ENCODE results near the gene PPP1R7. TPM values are rescaled to one million over a fixed set of nuclear protein-coding genes. Genes with fewer than 3 reads are reported as not detected.

The PPP1R7 gene
- total RNA-seq, 1 donor from 2014 or later = 52.9 TPM

DNA sequence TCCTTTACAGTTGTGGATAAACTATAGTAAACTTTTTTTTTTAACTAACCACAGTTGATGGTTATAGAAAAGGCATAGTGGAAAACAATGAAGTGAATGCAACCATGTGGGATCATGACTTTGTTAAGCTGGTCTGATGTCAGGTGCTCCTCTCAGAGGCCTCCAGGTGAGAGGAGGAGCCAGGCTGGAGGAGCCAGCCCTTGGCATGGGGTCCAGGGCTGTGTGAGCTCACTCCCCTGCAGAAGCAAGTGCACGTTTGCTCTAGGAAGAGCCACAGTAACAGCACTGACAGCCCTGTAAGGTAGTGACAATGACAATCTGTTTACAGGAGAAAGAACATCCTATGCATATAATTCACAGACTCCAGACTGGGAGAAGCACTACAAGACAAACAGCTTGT is 5.7 kb downstream of the PPP1R7 start:
- Histone ChIP-seq H3F3A (ENCODE audit: low read depth) (no peaks in the 10 kb centered on the region), H3K36me3 (no peaks in the 10 kb centered on the region), H3K4me3 (no peak overlapping the region), H3K9me3 (ENCODE audit: low read depth) (no peaks in the 10 kb centered on the region), H3K79me2 (ENCODE audit: low read depth) (peaks cover 9% of the 10 kb centered on the region), H3K4me2 (no peak overlapping the region), H2AFZ (replicated peaks) (no peak overlapping the region), H3K9ac (peak overlapping the region; percentile 39), H3K27ac (no peak overlapping the region), H3K27me3 (no peaks in the 10 kb centered on the region), H4K20me1 (ENCODE audit: low read depth) (no peaks in the 10 kb centered on the region), H3K4me1 (peaks cover 4% of the 10 kb centered on the region)
- Mint-ChIP-seq H3K27ac (no peak overlapping the region), H3K27me3 (ENCODE audit: insufficient read depth, low read depth) (no peaks in the 10 kb centered on the region), H3K4me1 (peaks cover 19% of the 10 kb centered on the region), H3K36me3 (peaks cover 4% of the 10 kb centered on the region), H3K4me3 (no peak overlapping the region), H3K9me3 (no peaks in the 10 kb centered on the region)
- TF ChIP-seq, protein P1, sequence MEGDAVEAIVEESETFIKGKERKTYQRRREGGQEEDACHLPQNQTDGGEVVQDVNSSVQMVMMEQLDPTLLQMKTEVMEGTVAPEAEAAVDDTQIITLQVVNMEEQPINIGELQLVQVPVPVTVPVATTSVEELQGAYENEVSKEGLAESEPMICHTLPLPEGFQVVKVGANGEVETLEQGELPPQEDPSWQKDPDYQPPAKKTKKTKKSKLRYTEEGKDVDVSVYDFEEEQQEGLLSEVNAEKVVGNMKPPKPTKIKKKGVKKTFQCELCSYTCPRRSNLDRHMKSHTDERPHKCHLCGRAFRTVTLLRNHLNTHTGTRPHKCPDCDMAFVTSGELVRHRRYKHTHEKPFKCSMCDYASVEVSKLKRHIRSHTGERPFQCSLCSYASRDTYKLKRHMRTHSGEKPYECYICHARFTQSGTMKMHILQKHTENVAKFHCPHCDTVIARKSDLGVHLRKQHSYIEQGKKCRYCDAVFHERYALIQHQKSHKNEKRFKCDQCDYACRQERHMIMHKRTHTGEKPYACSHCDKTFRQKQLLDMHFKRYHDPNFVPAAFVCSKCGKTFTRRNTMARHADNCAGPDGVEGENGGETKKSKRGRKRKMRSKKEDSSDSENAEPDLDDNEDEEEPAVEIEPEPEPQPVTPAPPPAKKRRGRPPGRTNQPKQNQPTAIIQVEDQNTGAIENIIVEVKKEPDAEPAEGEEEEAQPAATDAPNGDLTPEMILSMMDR (IDR thresholded peaks at IDR 0.05) = no peak
- TF ChIP-seq EZH2phosphoT487 (IDR thresholded peaks at IDR 0.05) (no peak), EZH2 (IDR thresholded peaks at IDR 0.05) (no peak)
- DNase-seq (ENCODE audit: low spot score) = no peak

DNA sequence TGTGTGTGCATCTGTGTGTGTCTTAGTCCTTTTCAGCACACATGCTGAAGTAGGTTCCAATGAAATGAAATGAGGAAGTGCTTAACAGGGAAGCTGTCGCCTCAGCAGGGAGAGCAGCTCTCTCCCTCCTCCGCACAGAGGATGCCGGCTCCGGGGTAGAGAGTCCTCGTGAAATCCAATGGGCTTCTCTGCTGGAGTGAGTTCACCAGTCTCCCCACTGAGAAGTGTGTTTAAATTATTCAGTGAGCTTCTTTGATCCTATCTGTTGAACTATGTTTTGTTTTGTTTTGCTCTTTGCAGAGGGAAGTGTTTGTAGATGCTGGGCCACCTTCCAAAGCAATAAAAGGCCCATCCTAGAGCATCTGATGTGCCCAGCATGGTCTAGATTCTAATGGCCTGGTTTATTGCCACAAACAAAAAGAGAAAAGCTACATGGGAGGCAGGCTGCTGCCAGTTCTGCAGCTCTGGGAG is 6.7 kb downstream of the PPP1R7 start:
- Histone ChIP-seq H3K4me1 (no peaks in the 10 kb centered on the region), H3K4me3 (no peak overlapping the region), H3K79me2 (ENCODE audit: low read depth) (peaks cover under 1% of the 10 kb centered on the region), H3K36me3 (no peaks in the 10 kb centered on the region), H3K9ac (no peak overlapping the region), H3K9me3 (ENCODE audit: low read depth) (no peaks in the 10 kb centered on the region), H3K27ac (no peak overlapping the region), H3K27me3 (no peaks in the 10 kb centered on the region), H4K20me1 (ENCODE audit: low read depth) (no peaks in the 10 kb centered on the region), H2AFZ (replicated peaks) (no peak overlapping the region), H3K4me2 (no peak overlapping the region), H3F3A (ENCODE audit: low read depth) (no peaks in the 10 kb centered on the region)
- no peak for DNase-seq (ENCODE audit: low spot score)
- no peaks in the 10 kb centered on the region for H3K27me3 Mint-ChIP-seq (ENCODE audit: insufficient read depth, low read depth)
- peaks cover 11% of the 10 kb centered on the region for H3K4me1 Mint-ChIP-seq
- H3K27ac Mint-ChIP-seq = no peak overlapping the region
- TF ChIP-seq EZH2 (IDR thresholded peaks at IDR 0.05) (no peak), EZH2phosphoT487 (IDR thresholded peaks at IDR 0.05) (no peak)
- TF ChIP-seq, protein P1 (IDR thresholded peaks at IDR 0.05) = no peak
- no peaks in the 10 kb centered on the region for H3K9me3 Mint-ChIP-seq
- no peak overlapping the region for H3K4me3 Mint-ChIP-seq
- H3K36me3 Mint-ChIP-seq = peaks cover 6% of the 10 kb centered on the region

DNA sequence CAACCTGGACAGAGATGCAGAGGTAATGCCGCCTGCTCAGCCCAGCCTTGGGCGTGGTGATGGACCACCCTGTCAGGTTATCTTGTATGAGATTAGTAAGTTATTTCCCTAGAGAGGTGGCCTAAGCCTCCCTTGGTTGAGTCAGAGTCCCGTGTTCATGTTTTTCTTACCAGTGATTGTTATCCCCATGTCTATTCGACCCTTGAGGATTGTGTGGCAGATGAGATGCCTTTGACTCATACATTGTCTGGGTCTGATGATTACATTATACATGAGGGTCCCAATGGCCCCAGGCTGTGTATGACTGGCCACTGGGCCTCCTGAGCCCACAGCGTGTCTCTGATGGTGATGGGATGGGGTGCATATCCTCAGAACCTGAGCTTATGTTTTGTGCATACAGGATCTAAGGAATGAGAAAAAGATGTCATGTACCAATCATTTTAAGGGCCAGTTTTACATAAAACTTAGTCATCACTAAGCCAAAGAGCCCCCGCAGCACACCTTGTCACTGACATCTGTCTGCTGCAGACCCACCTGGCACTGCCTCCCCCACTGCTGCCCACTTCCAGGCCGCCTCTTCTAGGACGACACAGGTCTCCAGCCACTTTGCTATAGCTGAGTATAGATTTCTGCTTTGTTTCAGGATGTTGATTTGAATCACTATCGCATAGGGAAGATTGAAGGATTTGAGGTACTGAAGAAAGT is 7.7 kb downstream of the PPP1R7 start:
- Histone ChIP-seq H3K4me1 (no peaks in the 10 kb centered on the region), H3K36me3 (no peaks in the 10 kb centered on the region), H2AFZ (replicated peaks) (no peak overlapping the region), H3K9ac (no peak overlapping the region), H3F3A (ENCODE audit: low read depth) (no peaks in the 10 kb centered on the region), H3K4me2 (no peak overlapping the region), H4K20me1 (ENCODE audit: low read depth) (no peaks in the 10 kb centered on the region), H3K9me3 (ENCODE audit: low read depth) (no peaks in the 10 kb centered on the region), H3K79me2 (ENCODE audit: low read depth) (no peaks in the 10 kb centered on the region), H3K27me3 (no peaks in the 10 kb centered on the region), H3K27ac (no peak overlapping the region), H3K4me3 (no peak overlapping the region)
- H3K4me1 Mint-ChIP-seq = peaks cover 11% of the 10 kb centered on the region
- TF ChIP-seq, protein P1 (IDR thresholded peaks at IDR 0.05) = no peak
- no peak for TF ChIP-seq EZH2 (IDR thresholded peaks at IDR 0.05)
- no peak overlapping the region for H3K4me3 Mint-ChIP-seq
- no peak for DNase-seq (ENCODE audit: low spot score)
- no peaks in the 10 kb centered on the region for H3K27me3 Mint-ChIP-seq (ENCODE audit: insufficient read depth, low read depth)
- no peaks in the 10 kb centered on the region for H3K9me3 Mint-ChIP-seq
- no peak overlapping the region for H3K27ac Mint-ChIP-seq
- H3K36me3 Mint-ChIP-seq = peaks cover 6% of the 10 kb centered on the region

All from neural progenitor cell (in vitro differentiated cells).